HG02610 (cell line): Measurements from ENCODE around the gene TIPARP.
"Not testable (repeated sequence)": the region's sequence is repeated elsewhere in the genome, so short reads cannot be mapped to it uniquely, and the experiment has no call there.

Experiments
- ATAC-seq: cut with Tn5 transposase; IDR thresholded peaks from one replicate; pipeline ENCODE4 v1.9.1; 2021; ENCODE audit warnings: mild to moderate bottlenecking, moderate library complexity; ENCODE audit not compliant: unreplicated experiment

Gene TIPARP

GRCh38 chr3:156648086-156648485 lies 26.3 kb upstream of the TIPARP start:
- no peak for ATAC-seq

GRCh38 chr3:156649681-156650080 lies 24.7 kb upstream of the TIPARP start:
- no peak for ATAC-seq

GRCh38 chr3:156652661-156653060 lies 21.7 kb upstream of the TIPARP start:
- ATAC-seq = not testable (repeated sequence)

GRCh38 chr3:156654834-156655233 lies 19.6 kb upstream of the TIPARP start:
- ATAC-seq = no peak

- peak; percentile 58 for ATAC-seq
These were observed 18.4 kb upstream of the TIPARP start for GRCh38 chr3:156655819-156656550.

GRCh38 chr3:156657440-156657839 lies 16.9 kb upstream of the TIPARP start:
- no peak for ATAC-seq

- ATAC-seq = no peak
These were observed 16.3 kb upstream of the TIPARP start for GRCh38 chr3:156657862-156658731.

- no peak for ATAC-seq
These were observed 15.7 kb upstream of the TIPARP start for GRCh38 chr3:156658732-156659090.

GRCh38 chr3:156659260-156659659 lies 15.1 kb upstream of the TIPARP start:
- no peak for ATAC-seq

- peak; percentile 47 for ATAC-seq
These were observed 13.2 kb upstream of the TIPARP start for GRCh38 chr3:156661155-156661554.

- peak; percentile 3 for ATAC-seq
These were observed 10.2 kb upstream of the TIPARP start for GRCh38 chr3:156664011-156664830.

GRCh38 chr3:156664831-156665178 lies 9.6 kb upstream of the TIPARP start:
- peak; percentile 71 for ATAC-seq

- ATAC-seq = peak; percentile 1
These were observed 9.1 kb upstream of the TIPARP start for GRCh38 chr3:156665291-156665690.

- no peak for ATAC-seq
These were observed 8.3 kb upstream of the TIPARP start for GRCh38 chr3:156666073-156666472.

- no peak for ATAC-seq
These were observed 6.2 kb upstream of the TIPARP start for GRCh38 chr3:156668073-156668763.

- ATAC-seq = no peak
These were observed 4.3 kb upstream of the TIPARP start for GRCh38 chr3:156670077-156670476.

GRCh38 chr3:156670652-156671051 lies 3.7 kb upstream of the TIPARP start:
- no peak for ATAC-seq

GRCh38 chr3:156673732-156674045 lies 701 bp upstream of the TIPARP start:
- no peak for ATAC-seq

- ATAC-seq = no peak
These were observed 780 bp downstream of the TIPARP start for GRCh38 chr3:156674911-156675829.
